ENCODE measurements around the gene ISLR2. TPM values are rescaled to one million over a fixed set of nuclear protein-coding genes. Genes with fewer than 3 reads are reported as not detected.

The ISLR2 gene
- total and polyA plus RNA-seq, 4 donors, result 0.03 TPM; not detected in 3

DNA sequence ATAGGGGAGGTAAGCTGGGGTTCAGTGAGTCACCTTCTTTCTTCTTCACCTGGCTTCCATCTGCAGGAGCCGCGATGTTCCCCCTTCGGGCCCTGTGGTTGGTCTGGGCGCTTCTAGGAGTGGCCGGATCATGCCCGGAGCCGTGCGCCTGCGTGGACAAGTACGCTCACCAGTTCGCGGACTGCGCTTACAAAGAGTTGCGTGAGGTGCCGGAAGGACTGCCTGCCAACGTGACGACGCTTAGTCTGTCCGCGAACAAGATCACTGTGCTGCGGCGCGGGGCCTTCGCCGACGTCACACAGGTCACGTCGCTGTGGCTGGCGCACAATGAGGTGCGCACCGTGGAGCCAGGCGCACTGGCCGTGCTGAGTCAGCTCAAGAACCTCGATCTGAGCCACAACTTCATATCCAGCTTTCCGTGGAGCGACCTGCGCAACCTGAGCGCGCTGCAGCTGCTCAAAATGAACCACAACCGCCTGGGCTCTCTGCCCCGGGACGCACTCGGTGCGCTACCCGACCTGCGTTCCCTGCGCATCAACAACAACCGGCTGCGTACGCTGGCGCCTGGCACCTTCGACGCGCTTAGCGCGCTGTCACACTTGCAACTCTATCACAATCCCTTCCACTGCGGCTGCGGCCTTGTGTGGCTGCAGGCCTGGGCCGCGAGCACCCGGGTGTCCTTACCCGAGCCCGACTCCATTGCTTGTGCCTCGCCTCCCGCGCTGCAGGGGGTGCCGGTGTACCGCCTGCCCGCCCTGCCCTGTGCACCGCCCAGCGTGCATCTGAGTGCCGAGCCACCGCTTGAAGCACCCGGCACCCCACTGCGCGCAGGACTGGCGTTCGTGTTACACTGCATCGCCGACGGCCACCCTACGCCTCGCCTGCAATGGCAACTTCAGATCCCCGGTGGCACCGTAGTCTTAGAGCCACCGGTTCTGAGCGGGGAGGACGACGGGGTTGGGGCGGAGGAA lies 2.6 kb downstream of the ISLR2 start:
- Histone ChIP-seq H3K36me3 (ENCODE audit: control insufficient read depth in 4 of 4, insufficient read depth in 3 of 4, low read depth in 1 of 4, low read length in 3 of 4) (no peaks in the 10 kb centered on the region), H3K4me1 (ENCODE audit: control insufficient read depth in 4 of 4, insufficient read depth in 4 of 4, low read length in 3 of 4) (peaks cover 21 to 64% (median 31%) of the 10 kb centered on the region in 4 donors), H3K27ac (ENCODE audit: low read depth in 1 of 2, low read length in 2 of 2) (no peak overlapping the region), H3K4me3 (ENCODE audit: low read depth in 1 of 3, low read length in 3 of 3) (no peak overlapping the region), H3K9me3 (ENCODE audit: control insufficient read depth in 4 of 4, low read length in 3 of 4) (peaks cover 0 to 3% (median 0%) of the 10 kb centered on the region in 4 donors), H3K27me3 (ENCODE audit: control insufficient read depth in 4 of 4, insufficient read depth in 4 of 4, low read length in 3 of 4) (peaks cover 16 to 35% (median 21%) of the 10 kb centered on the region in 4 donors), H3K9ac (ENCODE audit: low read depth in 1 of 2, low read length in 2 of 2) (no peak overlapping the region)
- WGBS, result 10% methylated on average over 90 of the region's 90 CpGs
- TF ChIP-seq JUND (IDR thresholded peaks at IDR 0.05), result no peak
- TF ChIP-seq, protein P1, sequence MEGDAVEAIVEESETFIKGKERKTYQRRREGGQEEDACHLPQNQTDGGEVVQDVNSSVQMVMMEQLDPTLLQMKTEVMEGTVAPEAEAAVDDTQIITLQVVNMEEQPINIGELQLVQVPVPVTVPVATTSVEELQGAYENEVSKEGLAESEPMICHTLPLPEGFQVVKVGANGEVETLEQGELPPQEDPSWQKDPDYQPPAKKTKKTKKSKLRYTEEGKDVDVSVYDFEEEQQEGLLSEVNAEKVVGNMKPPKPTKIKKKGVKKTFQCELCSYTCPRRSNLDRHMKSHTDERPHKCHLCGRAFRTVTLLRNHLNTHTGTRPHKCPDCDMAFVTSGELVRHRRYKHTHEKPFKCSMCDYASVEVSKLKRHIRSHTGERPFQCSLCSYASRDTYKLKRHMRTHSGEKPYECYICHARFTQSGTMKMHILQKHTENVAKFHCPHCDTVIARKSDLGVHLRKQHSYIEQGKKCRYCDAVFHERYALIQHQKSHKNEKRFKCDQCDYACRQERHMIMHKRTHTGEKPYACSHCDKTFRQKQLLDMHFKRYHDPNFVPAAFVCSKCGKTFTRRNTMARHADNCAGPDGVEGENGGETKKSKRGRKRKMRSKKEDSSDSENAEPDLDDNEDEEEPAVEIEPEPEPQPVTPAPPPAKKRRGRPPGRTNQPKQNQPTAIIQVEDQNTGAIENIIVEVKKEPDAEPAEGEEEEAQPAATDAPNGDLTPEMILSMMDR (IDR thresholded peaks at IDR 0.05; ENCODE audit: low read depth, low read length, missing input control), result no peak
- TF ChIP-seq, protein P2, sequence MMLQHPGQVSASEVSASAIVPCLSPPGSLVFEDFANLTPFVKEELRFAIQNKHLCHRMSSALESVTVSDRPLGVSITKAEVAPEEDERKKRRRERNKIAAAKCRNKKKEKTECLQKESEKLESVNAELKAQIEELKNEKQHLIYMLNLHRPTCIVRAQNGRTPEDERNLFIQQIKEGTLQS (IDR thresholded peaks at IDR 0.05), result no peak
- TF ChIP-seq RXRA (IDR thresholded peaks at IDR 0.05), result no peak
- no peak for TF ChIP-seq RAD21 (IDR thresholded peaks at IDR 0.05)
- TF ChIP-seq FOXA2 (IDR thresholded peaks at IDR 0.05), result no peak
- TF ChIP-seq TAF1 (conservative IDR thresholded peaks at IDR 0.05), result no peak
- TF ChIP-seq, protein P3, sequence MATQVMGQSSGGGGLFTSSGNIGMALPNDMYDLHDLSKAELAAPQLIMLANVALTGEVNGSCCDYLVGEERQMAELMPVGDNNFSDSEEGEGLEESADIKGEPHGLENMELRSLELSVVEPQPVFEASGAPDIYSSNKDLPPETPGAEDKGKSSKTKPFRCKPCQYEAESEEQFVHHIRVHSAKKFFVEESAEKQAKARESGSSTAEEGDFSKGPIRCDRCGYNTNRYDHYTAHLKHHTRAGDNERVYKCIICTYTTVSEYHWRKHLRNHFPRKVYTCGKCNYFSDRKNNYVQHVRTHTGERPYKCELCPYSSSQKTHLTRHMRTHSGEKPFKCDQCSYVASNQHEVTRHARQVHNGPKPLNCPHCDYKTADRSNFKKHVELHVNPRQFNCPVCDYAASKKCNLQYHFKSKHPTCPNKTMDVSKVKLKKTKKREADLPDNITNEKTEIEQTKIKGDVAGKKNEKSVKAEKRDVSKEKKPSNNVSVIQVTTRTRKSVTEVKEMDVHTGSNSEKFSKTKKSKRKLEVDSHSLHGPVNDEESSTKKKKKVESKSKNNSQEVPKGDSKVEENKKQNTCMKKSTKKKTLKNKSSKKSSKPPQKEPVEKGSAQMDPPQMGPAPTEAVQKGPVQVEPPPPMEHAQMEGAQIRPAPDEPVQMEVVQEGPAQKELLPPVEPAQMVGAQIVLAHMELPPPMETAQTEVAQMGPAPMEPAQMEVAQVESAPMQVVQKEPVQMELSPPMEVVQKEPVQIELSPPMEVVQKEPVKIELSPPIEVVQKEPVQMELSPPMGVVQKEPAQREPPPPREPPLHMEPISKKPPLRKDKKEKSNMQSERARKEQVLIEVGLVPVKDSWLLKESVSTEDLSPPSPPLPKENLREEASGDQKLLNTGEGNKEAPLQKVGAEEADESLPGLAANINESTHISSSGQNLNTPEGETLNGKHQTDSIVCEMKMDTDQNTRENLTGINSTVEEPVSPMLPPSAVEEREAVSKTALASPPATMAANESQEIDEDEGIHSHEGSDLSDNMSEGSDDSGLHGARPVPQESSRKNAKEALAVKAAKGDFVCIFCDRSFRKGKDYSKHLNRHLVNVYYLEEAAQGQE (IDR thresholded peaks at IDR 0.05), result no peak
- no peak for TF ChIP-seq HNF4G (IDR thresholded peaks at IDR 0.05)
- TF ChIP-seq GABPA (IDR thresholded peaks at IDR 0.05 in 1 of 2, conservative IDR thresholded peaks at IDR 0.05 in 1 of 2), result no peak
- no peak for TF ChIP-seq EGR1 (IDR thresholded peaks at IDR 0.05; ENCODE audit: low read depth in 2 of 2)
- no peak for TF ChIP-seq FOXA1 (IDR thresholded peaks at IDR 0.05)
- no peak for TF ChIP-seq HNF4A (conservative IDR thresholded peaks at IDR 0.05)
- TF ChIP-seq, protein P4, sequence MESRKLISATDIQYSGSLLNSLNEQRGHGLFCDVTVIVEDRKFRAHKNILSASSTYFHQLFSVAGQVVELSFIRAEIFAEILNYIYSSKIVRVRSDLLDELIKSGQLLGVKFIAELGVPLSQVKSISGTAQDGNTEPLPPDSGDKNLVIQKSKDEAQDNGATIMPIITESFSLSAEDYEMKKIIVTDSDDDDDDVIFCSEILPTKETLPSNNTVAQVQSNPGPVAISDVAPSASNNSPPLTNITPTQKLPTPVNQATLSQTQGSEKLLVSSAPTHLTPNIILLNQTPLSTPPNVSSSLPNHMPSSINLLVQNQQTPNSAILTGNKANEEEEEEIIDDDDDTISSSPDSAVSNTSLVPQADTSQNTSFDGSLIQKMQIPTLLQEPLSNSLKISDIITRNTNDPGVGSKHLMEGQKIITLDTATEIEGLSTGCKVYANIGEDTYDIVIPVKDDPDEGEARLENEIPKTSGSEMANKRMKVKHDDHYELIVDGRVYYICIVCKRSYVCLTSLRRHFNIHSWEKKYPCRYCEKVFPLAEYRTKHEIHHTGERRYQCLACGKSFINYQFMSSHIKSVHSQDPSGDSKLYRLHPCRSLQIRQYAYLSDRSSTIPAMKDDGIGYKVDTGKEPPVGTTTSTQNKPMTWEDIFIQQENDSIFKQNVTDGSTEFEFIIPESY (IDR thresholded peaks at IDR 0.05), result no peak
- TF ChIP-seq NR2F2 (IDR thresholded peaks at IDR 0.05), result no peak
- TF ChIP-seq YY1 (IDR thresholded peaks at IDR 0.05), result no peak
- TF ChIP-seq SP1 (IDR thresholded peaks at IDR 0.05), result no peak
- TF ChIP-seq, protein P5, sequence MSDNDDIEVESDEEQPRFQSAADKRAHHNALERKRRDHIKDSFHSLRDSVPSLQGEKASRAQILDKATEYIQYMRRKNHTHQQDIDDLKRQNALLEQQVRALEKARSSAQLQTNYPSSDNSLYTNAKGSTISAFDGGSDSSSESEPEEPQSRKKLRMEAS (IDR thresholded peaks at IDR 0.05), result no peak
- DNase-seq (ENCODE audit: low spot score), result no peak
